ENCODE data around the gene NRG2.

GRCh38 chr5:139893873-139894272 is 149.2 kb downstream of the NRG2 start:
- TF ChIP-seq CTCF (IDR thresholded peaks at IDR 0.05) (no peak), POLR2A (IDR thresholded peaks at IDR 0.05) (no peak)
